ENCODE results near the gene LRRC17. TPM values are rescaled to one million over a fixed set of nuclear protein-coding genes. Genes with fewer than 3 reads are reported as not detected.
"Not testable (repeated sequence)": the region's sequence is repeated elsewhere in the genome, so short reads cannot be mapped to it uniquely, and the experiment has no call there.

Gene LRRC17
- total RNA-seq, 8 experiments from 2014 or later, result 0.42 to 110 (median 1.7) TPM

- Histone ChIP-seq H3K4me3 (no peak overlapping the region), H3K4me1 (replicated peaks in 1 of 2) (no peaks in the 10 kb centered on the region), H3K27ac (no peak overlapping the region)
- ATAC-seq (replicated peaks in 6 of 8), result no peak
- in situ Hi-C loops (cut with MboI; ENCODE audit: low pct_unique_long_range_greater_than_20kb in 2 of 9, low sequenced_read_pairs in 9 of 9, unreplicated experiment in 9 of 9), result no loop called here
Measured at GRCh38 chr7:102967798-102968197, 55.0 kb downstream of the LRRC17 start.

- ATAC-seq (replicated peaks in 6 of 8), result no peak
- in situ Hi-C loops (cut with MboI; ENCODE audit: low pct_unique_long_range_greater_than_20kb in 2 of 9, low sequenced_read_pairs in 9 of 9, unreplicated experiment in 9 of 9), result no loop called here
- 78 to 100% (median 97%) methylated on average over 2 to 15 of the region's 23 CpGs; no CpG with 5 or more reads in 1 of the 10 experiments for WGBS, 10 experiments
- Histone ChIP-seq H3K27ac (no peak overlapping the region), H3K4me3 (no peak overlapping the region), H3K4me1 (replicated peaks in 1 of 2) (no peaks in the 10 kb centered on the region)
Measured at GRCh38 chr7:102973096-102973802, 60.4 kb downstream of the LRRC17 start.

- no peak overlapping the region for H3K4me3 ChIP-seq
- WGBS, 10 experiments, result 65 to 100% (median 86%) methylated on average over 1 to 11 of the region's 15 CpGs
- no peaks in the 10 kb centered on the region for H3K4me1 ChIP-seq (replicated peaks in 1 of 2)
- in situ Hi-C loops (cut with MboI; ENCODE audit: low pct_unique_long_range_greater_than_20kb in 2 of 9, low sequenced_read_pairs in 9 of 9, unreplicated experiment in 9 of 9), result no loop called here
- H3K27ac ChIP-seq, result no peak overlapping the region
- no peak for ATAC-seq (replicated peaks in 6 of 8)
Measured at GRCh38 chr7:102974366-102975236, 61.8 kb downstream of the LRRC17 start.

DNA sequence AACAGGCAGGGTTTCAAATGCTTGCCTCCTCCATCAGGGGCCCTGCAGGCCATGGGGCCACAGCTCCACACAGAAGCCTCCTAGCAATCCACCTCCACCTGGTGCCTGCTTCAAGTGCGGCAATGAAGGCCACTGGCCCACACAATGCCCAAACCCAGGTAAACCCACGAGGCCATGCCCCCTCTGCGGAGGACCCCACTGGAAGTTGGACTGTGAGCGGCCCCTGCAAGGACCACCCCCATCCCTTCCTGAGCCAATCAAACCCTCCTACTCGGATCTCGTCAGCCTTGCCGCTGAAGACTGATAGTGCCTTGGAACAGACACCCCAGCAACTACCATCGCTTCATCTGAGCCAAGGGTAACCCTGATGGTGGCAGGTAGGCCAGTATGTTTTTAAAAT, 63.1 kb downstream of the LRRC17 start:
- no peak overlapping the region for H3K4me3 ChIP-seq
- no peaks in the 10 kb centered on the region for H3K4me1 ChIP-seq (replicated peaks in 1 of 2)
- in situ Hi-C loops (cut with MboI; ENCODE audit: low pct_unique_long_range_greater_than_20kb in 2 of 9, low sequenced_read_pairs in 9 of 9, unreplicated experiment in 9 of 9), result no loop called here
- 80 to 100% (median 93%) methylated on average over 1 to 3 of the region's 8 CpGs; no CpG with 5 or more reads in 5 of the 10 experiments for WGBS, 10 experiments
- ATAC-seq (replicated peaks in 6 of 8), result no peak
- no peak overlapping the region for H3K27ac ChIP-seq

DNA sequence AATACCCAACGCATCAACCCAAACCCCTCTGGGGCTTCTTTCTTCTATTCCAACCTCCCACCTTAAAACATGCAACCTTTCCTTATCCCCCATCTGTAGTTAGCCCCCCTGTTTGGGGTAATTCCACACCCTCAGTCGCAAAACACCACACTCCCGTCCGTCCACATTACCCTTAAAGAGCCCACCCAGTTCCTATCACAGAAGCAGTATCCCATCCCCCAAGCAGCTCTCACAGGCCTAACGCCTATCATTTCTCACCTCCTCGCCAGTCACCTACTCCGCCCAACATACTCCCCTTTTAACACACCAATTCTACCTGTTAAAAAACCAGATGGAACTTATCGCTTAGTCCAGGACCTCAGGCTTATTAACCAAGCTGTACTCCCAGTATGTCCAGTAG, 63.7 kb downstream of the LRRC17 start:
- 78 to 96% (median 87%) methylated on average over 3 to 8 of the region's 8 CpGs; no CpG with 5 or more reads in 2 of the 10 experiments for WGBS, 10 experiments
- in situ Hi-C loops (cut with MboI; ENCODE audit: low pct_unique_long_range_greater_than_20kb in 2 of 9, low sequenced_read_pairs in 9 of 9, unreplicated experiment in 9 of 9), result no loop called here
- H3K4me3 ChIP-seq, result no peak overlapping the region
- no peaks in the 10 kb centered on the region for H3K4me1 ChIP-seq (replicated peaks in 1 of 2)
- ATAC-seq (replicated peaks in 6 of 8), result no peak
- H3K27ac ChIP-seq, result no peak overlapping the region

DNA sequence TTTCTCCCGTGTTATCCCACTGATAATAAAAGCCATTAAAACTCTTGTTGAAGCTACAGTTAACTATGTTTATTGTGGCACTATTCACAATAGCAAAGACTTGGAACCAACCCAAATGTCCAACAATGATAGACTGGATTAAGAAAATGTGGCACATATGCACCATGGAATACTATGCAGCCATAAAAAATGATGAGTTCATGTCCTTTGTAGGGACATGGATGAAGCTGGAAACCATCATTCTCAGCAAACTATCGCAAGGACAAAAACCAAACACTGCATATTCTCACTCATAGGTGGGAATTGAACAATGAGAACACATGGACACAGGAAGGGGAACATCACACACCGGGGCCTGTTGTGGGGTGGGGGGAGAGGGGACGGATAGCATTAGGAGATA, 64.8 kb downstream of the LRRC17 start:
- H3K4me1 ChIP-seq (replicated peaks in 1 of 2); H3K27ac ChIP-seq; in situ Hi-C loops (cut with MboI; ENCODE audit: low pct_unique_long_range_greater_than_20kb in 2 of 9, low sequenced_read_pairs in 9 of 9, unreplicated experiment in 9 of 9); H3K4me3 ChIP-seq; ATAC-seq (replicated peaks in 6 of 8): not testable (repeated sequence)
- WGBS, 10 experiments, result 80 to 100% (median 100%) methylated on average over 1 of the region's 4 CpGs; no CpG with 5 or more reads in 7 of the 10 experiments

- Histone ChIP-seq H3K27ac (no peak overlapping the region), H3K4me3 (no peak overlapping the region), H3K4me1 (replicated peaks in 1 of 2) (no peaks in the 10 kb centered on the region)
- in situ Hi-C loops (cut with MboI; ENCODE audit: low pct_unique_long_range_greater_than_20kb in 2 of 9, low sequenced_read_pairs in 9 of 9, unreplicated experiment in 9 of 9), result no loop called here
- ATAC-seq (replicated peaks in 6 of 8), result peak in 2 of 8 experiments; percentile 51 to 56
- 50 to 100% (median 93%) methylated on average over 1 to 6 of the region's 6 CpGs; no CpG with 5 or more reads in 1 of the 10 experiments for WGBS, 10 experiments
Measured at GRCh38 chr7:102978284-102978683, 65.5 kb downstream of the LRRC17 start.

DNA sequence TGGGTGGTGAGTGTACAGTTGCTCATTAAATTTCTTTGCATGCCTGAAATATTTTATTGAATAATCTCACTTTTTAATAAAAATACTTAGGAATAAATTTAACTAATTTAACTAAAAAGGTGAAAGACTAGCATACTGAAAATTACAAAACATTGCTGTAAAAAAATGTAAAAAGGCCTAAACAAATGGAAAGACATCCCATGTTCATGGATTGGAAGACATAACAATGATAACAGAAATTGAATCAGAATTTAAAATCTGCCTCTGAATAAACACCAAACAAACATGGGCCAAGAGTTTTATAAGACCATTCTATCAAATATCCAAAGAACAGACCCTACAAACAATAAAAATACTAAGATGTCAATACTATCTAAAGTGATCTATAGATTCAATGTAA, 66.9 kb downstream of the LRRC17 start:
- no peak overlapping the region for H3K4me3 ChIP-seq
- H3K4me1 ChIP-seq (replicated peaks in 1 of 2), result no peaks in the 10 kb centered on the region
- no peak for ATAC-seq (replicated peaks in 6 of 8)
- in situ Hi-C loops (cut with MboI; ENCODE audit: low pct_unique_long_range_greater_than_20kb in 2 of 9, low sequenced_read_pairs in 9 of 9, unreplicated experiment in 9 of 9), result no loop called here
- no peak overlapping the region for H3K27ac ChIP-seq

GRCh38 chr7:102981451-102981850, 68.7 kb downstream of the LRRC17 start:
- H3K4me1 ChIP-seq (replicated peaks in 1 of 2), result no peaks in the 10 kb centered on the region
- no peak overlapping the region for H3K27ac ChIP-seq
- in situ Hi-C loops (cut with MboI; ENCODE audit: low pct_unique_long_range_greater_than_20kb in 2 of 9, low sequenced_read_pairs in 9 of 9, unreplicated experiment in 9 of 9), result no loop called here
- ATAC-seq (replicated peaks in 6 of 8), result no peak
- WGBS, 10 experiments, result 83 to 100% (median 97%) methylated on average over 1 to 2 of the region's 2 CpGs; no CpG with 5 or more reads in 4 of the 10 experiments
- no peak overlapping the region for H3K4me3 ChIP-seq

GRCh38 chr7:102982235-102982634, 69.4 kb downstream of the LRRC17 start:
- Histone ChIP-seq H3K27ac (no peak overlapping the region), H3K4me3 (no peak overlapping the region), H3K4me1 (replicated peaks in 1 of 2) (no peaks in the 10 kb centered on the region)
- in situ Hi-C loops (cut with MboI; ENCODE audit: low pct_unique_long_range_greater_than_20kb in 2 of 9, low sequenced_read_pairs in 9 of 9, unreplicated experiment in 9 of 9), result no loop called here
- 43 to 67% (median 50%) methylated on average over 1 of the region's 1 CpG; no CpG with 5 or more reads in 6 of the 10 experiments for WGBS, 10 experiments
- ATAC-seq (replicated peaks in 6 of 8), result no peak

DNA sequence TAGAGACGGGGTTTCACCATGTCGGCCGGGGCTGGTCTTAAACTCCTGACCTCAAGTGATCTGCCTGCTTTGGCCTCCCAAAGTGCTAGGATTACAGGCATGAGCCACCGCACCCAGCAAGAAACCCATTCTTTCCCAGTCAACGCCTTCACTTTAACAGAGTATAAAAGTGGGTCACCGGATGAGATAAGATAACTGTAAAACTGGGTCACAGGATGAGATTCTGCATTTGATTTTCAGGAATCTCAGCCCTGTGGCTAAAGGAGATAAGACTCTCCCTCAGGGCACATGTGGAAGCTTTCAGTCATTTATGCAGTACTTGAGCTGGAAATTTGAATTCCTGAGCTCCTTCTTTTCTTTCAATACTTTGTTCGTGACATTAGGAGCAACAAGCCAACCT, 70.8 kb downstream of the LRRC17 start:
- Histone ChIP-seq H3K4me1 (replicated peaks in 1 of 2) (no peaks in the 10 kb centered on the region), H3K4me3 (no peak overlapping the region), H3K27ac (no peak overlapping the region)
- in situ Hi-C loops (cut with MboI; ENCODE audit: low pct_unique_long_range_greater_than_20kb in 2 of 9, low sequenced_read_pairs in 9 of 9, unreplicated experiment in 9 of 9), result no loop called here
- peak in 2 of 8 experiments; percentile 57 to 78 for ATAC-seq (replicated peaks in 6 of 8)
- WGBS, 10 experiments, result 39 to 100% (median 78%) methylated on average over 1 to 5 of the region's 7 CpGs

- Histone ChIP-seq H3K4me3 (no peak overlapping the region), H3K4me1 (replicated peaks in 1 of 2) (no peaks in the 10 kb centered on the region), H3K27ac (no peak overlapping the region)
- no peak for ATAC-seq (replicated peaks in 6 of 8)
- in situ Hi-C loops (cut with MboI; ENCODE audit: low pct_unique_long_range_greater_than_20kb in 2 of 9, low sequenced_read_pairs in 9 of 9, unreplicated experiment in 9 of 9), result no loop called here
Measured at GRCh38 chr7:102985176-102985783, 72.5 kb downstream of the LRRC17 start.

DNA sequence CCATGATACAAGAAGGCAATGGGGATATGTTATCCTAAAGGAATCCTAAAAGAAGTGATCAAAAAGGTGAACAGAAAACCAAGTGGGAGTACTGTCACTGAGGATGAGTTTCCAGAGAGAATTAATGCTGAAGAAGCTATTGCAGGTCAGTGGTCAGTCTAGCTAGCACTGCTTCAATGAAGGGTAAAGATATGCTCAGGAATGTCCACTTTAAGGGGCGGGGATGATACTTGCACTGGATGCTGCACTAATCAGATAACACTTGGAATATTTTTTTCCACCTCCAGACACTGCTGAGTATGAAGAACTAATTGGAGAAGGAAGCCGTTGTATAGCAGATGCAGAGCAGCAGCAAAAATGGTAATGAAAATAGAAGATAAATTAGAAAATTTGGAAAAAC, 75.3 kb downstream of the LRRC17 start:
- Histone ChIP-seq H3K27ac (no peak overlapping the region), H3K4me3 (no peak overlapping the region), H3K4me1 (replicated peaks in 1 of 2) (no peaks in the 10 kb centered on the region)
- in situ Hi-C loops (cut with MboI; ENCODE audit: low pct_unique_long_range_greater_than_20kb in 2 of 9, low sequenced_read_pairs in 9 of 9, unreplicated experiment in 9 of 9), result no loop called here
- WGBS, 10 experiments, result 73 to 100% (median 89%) methylated on average over 1 to 2 of the region's 2 CpGs
- ATAC-seq (replicated peaks in 6 of 8), result no peak
